GM12872 (cell line): ENCODE measurements around the gene DRD3.

Experiments
- TF ChIP-seq, protein P1 (sequence below): IDR thresholded peaks from 3 replicates; pipeline ENCODE4 v1.5.1; 2011; ENCODE audit warnings: low read depth, mild to moderate bottlenecking, low read length, moderate library complexity; ENCODE audit not compliant: insufficient read depth

Gene DRD3

DNA sequence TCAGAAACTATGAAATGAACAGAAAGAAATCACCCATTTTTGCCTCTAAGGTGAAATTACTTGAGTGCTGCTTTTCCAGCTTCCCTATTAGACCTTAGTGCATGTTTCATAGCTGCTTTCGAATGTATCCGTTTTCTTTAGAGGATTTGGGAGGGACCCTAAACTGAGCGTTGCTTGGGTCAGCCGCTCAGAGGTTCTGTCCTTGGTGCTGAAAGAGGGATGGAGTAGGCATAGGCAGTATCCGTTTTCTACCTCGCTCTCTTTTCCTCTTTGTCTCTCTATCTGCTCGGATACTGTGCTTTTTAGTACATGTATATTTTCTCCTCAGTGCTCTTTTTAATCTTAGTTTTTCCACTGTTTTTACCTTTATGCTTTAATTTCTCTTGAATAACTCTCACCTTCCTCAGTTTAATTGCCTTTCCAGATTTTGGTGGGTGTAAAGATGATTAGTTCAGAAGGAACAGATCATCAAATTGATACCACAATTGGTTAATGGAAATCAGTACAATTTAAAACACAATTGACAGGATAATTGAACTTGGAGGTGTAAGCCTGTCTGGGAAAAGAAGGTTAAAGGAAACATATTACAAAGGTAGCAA is at the start of gene DRD3:
TSS of gene DRD3 (minus strand) at position 283 of the 599 bp plus-strand sequence. CDS start 7,060 bp downstream, outside the sequence.
- TF ChIP-seq, protein P1, sequence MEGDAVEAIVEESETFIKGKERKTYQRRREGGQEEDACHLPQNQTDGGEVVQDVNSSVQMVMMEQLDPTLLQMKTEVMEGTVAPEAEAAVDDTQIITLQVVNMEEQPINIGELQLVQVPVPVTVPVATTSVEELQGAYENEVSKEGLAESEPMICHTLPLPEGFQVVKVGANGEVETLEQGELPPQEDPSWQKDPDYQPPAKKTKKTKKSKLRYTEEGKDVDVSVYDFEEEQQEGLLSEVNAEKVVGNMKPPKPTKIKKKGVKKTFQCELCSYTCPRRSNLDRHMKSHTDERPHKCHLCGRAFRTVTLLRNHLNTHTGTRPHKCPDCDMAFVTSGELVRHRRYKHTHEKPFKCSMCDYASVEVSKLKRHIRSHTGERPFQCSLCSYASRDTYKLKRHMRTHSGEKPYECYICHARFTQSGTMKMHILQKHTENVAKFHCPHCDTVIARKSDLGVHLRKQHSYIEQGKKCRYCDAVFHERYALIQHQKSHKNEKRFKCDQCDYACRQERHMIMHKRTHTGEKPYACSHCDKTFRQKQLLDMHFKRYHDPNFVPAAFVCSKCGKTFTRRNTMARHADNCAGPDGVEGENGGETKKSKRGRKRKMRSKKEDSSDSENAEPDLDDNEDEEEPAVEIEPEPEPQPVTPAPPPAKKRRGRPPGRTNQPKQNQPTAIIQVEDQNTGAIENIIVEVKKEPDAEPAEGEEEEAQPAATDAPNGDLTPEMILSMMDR = no peak

DNA sequence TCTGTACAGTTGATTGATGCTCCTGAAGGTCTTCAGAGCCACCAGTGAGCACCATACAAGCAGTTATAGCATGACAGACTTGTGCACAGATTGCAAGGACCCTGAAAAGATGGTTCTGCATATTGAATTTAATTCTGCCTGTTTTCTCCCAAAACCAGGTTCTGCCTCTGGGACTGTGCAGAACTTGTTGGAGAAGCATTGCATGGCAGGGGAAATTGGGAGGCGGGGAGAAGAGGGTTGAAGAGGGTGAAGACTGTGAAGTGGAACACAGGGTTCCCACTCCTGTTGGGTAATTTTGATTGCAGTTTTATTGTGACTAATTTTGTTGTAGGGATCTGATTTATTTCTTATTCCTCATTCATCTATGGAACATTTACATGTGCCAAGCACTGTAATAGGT is 48.2 kb upstream of the DRD3 start:
- TF ChIP-seq, protein P1 = no peak

DNA sequence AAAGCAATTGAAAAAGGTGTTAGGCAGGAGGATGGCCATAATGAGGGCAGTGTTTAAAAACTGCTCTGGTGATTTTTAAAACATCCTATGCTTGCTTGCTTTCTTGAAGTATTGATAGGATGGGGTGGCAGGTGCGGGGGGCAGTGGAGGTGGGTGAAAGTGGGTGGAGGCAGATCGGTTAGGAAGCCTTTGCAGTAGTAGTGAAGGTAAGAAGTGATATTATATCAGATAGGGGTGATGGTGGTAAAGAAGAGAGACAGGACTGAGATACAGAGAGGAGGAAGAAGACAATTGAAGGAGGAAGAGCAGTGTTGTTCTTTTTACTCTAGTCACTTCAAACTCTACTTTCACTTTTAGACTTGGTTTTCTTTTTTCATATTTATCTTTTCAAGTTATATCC is 47.5 kb upstream of the DRD3 start:
- TF ChIP-seq, protein P1 = no peak

DNA sequence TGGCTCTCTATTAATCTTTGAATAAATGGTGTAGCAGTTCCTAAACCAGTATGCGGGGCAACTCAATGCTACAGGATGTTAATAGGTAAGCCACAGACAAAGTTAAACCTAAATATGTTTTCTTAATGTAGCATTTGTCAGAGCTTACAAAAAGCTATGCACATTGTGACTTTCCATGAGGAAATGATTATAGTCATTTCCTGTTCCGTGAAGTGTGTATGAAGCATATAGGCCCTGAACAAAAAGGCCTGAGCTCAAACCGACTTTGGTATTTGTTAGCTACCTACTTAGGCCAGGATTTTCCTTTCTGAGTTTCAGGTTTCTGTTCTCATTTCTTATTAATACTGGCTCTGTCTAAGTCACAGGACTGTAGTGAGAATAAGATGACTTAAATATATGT is 44.3 kb upstream of the DRD3 start:
- TF ChIP-seq, protein P1 = no peak

DNA sequence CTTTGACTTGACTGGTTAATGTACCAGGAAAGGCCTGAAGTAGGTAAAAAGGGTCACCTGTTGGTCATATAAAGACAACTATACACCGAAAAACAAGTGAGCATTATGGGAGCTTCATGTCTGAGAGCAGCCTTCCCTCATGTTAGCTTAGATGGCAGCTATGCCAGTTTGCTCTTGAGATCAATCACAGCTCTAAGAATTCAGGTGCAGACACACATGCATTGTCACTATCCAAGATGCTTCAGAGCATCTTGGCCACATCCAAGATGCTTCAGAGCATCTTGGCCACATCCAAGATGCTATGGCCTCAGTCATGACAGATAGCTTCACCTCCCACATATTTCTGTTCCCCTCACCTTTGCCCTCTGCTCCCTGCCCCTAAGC is 43.0 kb upstream of the DRD3 start:
- TF ChIP-seq, protein P1 = no peak

DNA sequence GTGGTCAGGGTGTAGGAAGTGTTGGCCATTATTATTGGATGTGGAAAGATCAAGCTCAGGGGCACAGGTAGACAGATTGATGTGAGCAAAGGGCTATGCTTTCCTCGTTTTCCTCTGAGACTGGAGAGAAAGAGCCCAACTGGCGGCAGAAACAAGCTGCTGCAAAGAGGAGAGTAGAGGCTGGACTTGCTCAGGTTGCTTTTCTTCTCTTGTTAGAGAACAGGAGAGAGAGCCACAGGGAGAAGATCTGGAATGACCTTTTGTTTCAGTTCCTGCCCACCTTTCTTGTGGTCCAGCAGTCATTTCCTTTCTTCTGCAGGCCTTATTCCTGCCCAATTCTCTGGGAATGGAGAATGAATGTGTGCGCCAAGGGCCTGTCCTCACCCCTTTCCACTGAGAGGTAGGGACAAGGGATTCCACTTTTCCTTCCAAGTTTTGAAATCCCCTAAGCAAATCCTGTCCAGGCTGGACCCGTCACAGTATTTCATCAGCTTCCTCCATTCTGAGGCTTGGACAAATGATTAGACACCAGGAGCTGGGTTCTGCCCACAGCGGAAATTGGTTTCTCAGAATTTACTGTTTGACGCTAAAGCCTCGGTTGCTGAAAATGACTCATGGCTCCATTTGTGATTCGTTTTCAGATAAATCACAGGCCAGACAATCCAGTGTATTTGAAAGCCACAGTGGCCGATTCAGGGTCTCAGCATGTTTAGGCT is 42.5 kb upstream of the DRD3 start:
- TF ChIP-seq, protein P1 = no peak

DNA sequence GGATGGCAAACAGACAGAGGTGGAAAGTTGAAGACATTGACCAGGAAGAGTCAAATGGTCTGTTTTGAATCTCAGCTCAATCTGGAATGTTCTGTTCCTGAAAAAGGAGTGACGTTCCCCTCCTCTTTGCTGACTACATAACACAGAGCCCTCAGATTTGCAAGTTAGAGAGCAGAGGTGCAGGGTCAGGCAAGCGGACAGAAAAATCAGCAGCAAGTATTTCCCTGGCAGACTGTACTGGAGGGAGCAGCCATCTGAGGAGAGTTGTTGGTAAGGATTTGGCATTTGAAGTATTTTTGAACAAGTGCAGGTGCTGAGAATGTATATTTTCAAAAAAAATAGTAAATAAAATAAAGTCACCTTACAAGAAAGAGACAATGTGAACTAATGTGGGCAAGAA is 40.9 kb upstream of the DRD3 start:
- TF ChIP-seq, protein P1 = no peak
